ENCODE results near the gene DCTPP1. TPM values are rescaled to one million over a fixed set of nuclear protein-coding genes. Genes with fewer than 3 reads are reported as not detected.
A peak's percentile ranks its signal among the peaks of the same experiment; 100 is the strongest.

The DCTPP1 gene
- total RNA-seq, 4 donors from 2014 or later = 10.2 to 51.5 (median 28.7) TPM

DNA sequence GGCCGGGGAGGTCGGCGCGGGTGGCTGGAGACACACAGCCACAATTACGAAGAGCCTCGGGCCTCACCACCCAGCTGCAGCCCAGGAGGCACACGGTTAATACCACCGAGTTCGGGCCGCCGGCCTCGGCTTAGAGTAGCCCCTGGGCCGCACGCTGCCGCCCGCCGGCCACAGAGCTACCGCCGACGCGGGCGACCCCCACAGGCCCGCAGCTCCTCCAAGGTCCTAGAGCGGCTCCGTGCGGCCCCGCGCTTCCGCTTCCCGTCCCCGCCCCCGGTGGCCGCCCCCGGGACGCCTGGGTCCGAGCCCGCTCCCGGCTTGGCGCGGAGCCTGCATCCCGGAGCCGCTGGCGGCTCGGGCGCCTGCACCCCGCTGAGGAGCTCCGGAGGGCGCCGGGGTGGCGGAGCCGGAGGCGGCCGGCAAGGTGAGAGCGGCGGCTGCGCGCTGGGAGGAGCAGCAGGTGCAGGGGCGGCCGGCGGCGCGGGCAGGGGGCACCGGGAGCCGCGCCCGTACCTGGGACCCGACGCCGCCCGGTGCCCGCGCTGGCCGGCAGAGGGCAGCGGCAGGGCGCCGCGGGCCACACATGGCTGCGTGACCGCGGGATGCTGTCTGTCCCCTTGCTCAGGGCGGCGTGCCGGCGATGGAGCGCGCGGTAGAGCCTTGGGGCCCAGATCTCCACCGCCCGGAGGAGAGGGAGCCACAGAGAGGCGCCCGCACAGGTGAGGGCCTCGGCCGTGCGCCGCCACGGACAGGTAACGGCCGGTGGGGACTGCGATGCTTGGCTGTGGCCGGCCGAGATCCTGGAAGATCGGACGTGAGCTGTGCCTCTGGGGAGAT is 34.5 kb downstream of the DCTPP1 start, which contains the start of gene ZNF48:
Gene ZNF48 (plus strand): TSS at position 266 of the 837 bp plus-strand sequence. CDS start 375 bp downstream, at position 641.
- intact Hi-C loops (cut with DNase I; ENCODE audit: low total_unique reads) = no loop called here
- H3K9me3 ChIP-seq = no peaks in the 10 kb centered on the region
- H3K27me3 ChIP-seq = no peaks in the 10 kb centered on the region
- peak; percentile 53 to 54 for TF ChIP-seq POLR2A (IDR thresholded peaks at IDR 0.05)
- TF ChIP-seq, protein P1, sequence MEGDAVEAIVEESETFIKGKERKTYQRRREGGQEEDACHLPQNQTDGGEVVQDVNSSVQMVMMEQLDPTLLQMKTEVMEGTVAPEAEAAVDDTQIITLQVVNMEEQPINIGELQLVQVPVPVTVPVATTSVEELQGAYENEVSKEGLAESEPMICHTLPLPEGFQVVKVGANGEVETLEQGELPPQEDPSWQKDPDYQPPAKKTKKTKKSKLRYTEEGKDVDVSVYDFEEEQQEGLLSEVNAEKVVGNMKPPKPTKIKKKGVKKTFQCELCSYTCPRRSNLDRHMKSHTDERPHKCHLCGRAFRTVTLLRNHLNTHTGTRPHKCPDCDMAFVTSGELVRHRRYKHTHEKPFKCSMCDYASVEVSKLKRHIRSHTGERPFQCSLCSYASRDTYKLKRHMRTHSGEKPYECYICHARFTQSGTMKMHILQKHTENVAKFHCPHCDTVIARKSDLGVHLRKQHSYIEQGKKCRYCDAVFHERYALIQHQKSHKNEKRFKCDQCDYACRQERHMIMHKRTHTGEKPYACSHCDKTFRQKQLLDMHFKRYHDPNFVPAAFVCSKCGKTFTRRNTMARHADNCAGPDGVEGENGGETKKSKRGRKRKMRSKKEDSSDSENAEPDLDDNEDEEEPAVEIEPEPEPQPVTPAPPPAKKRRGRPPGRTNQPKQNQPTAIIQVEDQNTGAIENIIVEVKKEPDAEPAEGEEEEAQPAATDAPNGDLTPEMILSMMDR (IDR thresholded peaks at IDR 0.05) = peak in 3 of 4 experiments; percentile 42 to 54 (median 50)
- H3K27ac ChIP-seq = peak within 1 kb of the TSS; percentile 61 to 70
- peak within 1 kb of the TSS; percentile 60 to 62 for H3K4me3 ChIP-seq
- H3K4me1 ChIP-seq = peaks cover 0 to 9% of the 10 kb centered on the region in 2 donors
- H3K36me3 ChIP-seq = no peaks in the 10 kb centered on the region
- DNase-seq = peak; percentile 82 to 86

DNA sequence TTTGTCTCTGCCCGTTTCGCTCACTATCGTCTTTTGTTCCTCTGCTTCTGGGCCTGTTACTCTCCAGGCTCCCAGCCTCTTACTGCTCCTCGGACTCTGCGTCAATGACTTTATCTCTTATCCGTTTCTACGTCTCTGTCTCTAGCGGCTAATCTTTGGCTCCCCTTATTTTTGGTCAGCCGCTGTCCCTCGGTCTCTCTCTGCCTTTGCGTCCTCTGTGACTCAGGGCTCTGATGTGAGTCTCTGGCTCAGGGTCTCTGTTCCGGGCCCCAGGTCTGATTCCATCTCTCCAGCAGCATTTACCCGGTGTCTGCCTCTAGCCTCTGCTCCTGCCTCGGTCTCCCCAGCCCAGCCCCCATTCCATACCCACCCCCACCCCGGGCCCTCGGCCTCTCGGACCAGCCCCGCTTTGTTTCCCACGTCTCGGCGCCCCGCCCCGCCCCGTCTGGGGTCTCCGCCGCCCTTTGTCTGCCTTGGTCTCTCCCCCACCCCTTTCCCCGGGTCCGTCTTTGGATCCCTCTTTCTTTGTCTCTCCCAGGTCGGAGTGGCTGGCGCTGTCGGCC is 35.2 kb downstream of the DCTPP1 start:
- H3K27me3 ChIP-seq = no peaks in the 10 kb centered on the region
- peak overlapping the region; percentile 60 to 62 for H3K4me3 ChIP-seq
- no peaks in the 10 kb centered on the region for H3K9me3 ChIP-seq
- H3K27ac ChIP-seq = peak overlapping the region; percentile 61 to 70
- no peaks in the 10 kb centered on the region for H3K36me3 ChIP-seq
- TF ChIP-seq, protein P1 (IDR thresholded peaks at IDR 0.05) = no peak
- no peak for TF ChIP-seq POLR2A (IDR thresholded peaks at IDR 0.05)
- peaks cover 0 to 7% of the 10 kb centered on the region in 2 donors for H3K4me1 ChIP-seq
- DNase-seq = no peak
- intact Hi-C loops (cut with DNase I; ENCODE audit: low total_unique reads) = no loop called here

DNA sequence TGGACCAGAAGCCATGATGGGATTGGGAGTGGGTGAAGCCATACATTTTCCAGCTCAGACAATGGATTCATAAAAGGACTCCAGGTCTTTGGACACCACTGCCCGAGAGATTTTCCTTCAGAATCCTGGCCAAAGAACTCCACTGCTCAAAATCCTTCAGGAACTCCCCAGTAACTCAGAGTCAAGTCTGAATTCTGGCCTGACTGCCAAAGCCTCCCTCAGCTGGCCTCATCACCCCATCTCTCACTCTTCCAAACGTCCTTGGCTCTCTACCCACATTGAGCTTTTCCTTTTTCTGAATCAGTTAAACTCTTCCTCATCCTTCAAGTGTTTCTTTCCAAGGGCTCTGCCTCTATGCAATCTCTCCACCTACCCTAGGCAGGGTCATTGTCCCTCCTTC is 46.3 kb downstream of the DCTPP1 start:
- no peak for DNase-seq
- Histone ChIP-seq H3K9me3 (no peaks in the 10 kb centered on the region), H3K27ac (no peak overlapping the region), H3K4me3 (no peak overlapping the region), H3K27me3 (no peaks in the 10 kb centered on the region), H3K36me3 (no peaks in the 10 kb centered on the region), H3K4me1 (no peaks in the 10 kb centered on the region)
- intact Hi-C loops (cut with DNase I; ENCODE audit: low total_unique reads) = no loop called here
- no peak for TF ChIP-seq POLR2A (IDR thresholded peaks at IDR 0.05)
- TF ChIP-seq, protein P1 (IDR thresholded peaks at IDR 0.05) = no peak

DNA sequence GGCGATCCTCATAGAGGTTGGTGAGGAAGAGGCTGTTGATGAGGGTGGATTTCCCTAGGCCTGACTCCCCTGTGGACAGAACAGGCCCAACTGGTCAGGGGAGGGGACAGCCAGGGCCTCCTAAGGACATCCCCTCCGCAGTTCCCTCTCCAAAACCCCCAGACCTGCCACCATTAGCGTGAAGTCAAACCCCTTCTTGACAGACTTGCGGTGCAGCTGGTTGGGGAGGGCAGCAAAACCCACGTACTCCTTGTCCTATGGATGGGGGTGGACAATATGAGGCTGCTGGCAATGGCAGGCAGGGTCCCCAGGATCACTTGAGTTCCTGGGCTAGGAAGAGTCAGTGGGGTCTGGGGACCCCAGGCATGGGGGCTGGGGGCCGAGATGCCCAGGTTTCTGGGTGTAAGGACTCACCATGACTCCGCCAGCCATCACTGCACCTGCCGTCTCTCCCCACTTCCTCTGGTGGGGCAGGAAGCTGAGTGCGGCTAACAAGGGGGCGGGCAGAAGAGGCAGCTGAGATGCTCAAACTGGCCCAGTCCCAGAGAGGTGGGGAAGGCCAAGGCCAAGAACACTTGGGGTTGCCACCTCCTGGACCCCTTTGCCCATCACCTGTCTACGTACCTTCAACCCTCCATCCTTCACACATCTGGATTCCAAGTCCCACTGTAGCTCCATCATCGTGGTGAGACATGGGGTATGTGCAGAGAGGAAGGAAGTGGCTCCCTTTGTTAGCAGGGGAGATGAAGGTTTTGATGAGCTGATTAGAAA is 47.5 kb downstream of the DCTPP1 start, which contains the start of gene SEPTIN1:
Gene SEPTIN1 (minus strand): TSS at position 451 of the 771 bp plus-strand sequence. CDS start 19 bp downstream, at position 432.
- intact Hi-C loops (cut with DNase I; ENCODE audit: low total_unique reads) = no loop called here
- Histone ChIP-seq H3K27ac (peak within 1 kb of the TSS in 1 of 2 donors; percentile 4), H3K4me3 (no peak within 1 kb of the TSS)

DNA sequence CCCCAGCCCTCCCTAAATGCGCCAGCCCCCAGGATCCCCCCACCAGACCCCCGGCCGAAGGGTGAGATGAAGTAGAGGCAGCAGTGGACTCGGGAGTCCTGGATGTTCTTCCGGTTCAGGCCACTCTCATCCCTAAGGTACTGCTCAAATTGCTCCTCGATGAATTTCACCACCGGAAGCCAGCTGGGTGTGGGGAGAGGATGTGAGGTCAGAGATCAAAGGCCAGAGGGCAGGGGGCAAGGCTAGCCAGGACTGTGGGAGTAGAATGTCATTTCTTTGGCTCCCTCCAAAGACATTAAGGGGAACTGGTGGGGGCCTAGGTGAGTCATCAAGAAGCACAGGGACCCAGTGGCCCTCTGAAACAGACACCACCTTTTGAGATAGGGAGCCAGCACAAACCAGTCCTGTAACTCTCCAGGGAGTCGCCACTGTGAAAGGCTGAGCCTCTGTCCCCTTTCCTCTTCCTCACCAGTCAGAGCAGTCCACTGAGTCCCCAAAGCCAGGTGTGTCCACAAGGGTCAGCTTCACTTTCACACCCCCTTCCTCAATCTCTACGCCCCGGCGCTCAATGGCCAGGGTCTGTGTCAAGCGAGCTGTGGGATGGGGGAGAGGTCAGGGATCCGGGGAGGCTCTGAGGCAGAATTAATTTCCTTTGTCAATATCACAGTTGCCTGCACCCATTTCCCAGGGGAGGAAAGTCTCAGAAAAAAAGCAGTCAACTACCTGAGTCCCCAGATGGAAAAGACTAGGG is 48.4 kb downstream of the DCTPP1 start:
- no peaks in the 10 kb centered on the region for H3K27me3 ChIP-seq
- no peaks in the 10 kb centered on the region for H3K9me3 ChIP-seq
- H3K36me3 ChIP-seq = no peaks in the 10 kb centered on the region
- no peak overlapping the region for H3K27ac ChIP-seq
- no peak overlapping the region for H3K4me3 ChIP-seq
- no peak for DNase-seq
- TF ChIP-seq POLR2A (IDR thresholded peaks at IDR 0.05) = no peak
- TF ChIP-seq, protein P1 (IDR thresholded peaks at IDR 0.05) = no peak
- no peaks in the 10 kb centered on the region for H3K4me1 ChIP-seq
- intact Hi-C loops (cut with DNase I; ENCODE audit: low total_unique reads) = no loop called here

More for the DNA sequence above, 47.5 kb downstream of the DCTPP1 start, which contains the start of gene SEPTIN1:
- Histone ChIP-seq H3K36me3 (no peaks in the 10 kb centered on the region), H3K27me3 (no peaks in the 10 kb centered on the region), H3K9me3 (no peaks in the 10 kb centered on the region), H3K4me1 (no peaks in the 10 kb centered on the region)
- no peak for TF ChIP-seq POLR2A (IDR thresholded peaks at IDR 0.05)
- no peak for DNase-seq
